ENCODE results near the gene OSGEPL1. TPM values are rescaled to one million over a fixed set of nuclear protein-coding genes. Genes with fewer than 3 reads are reported as not detected.

Gene OSGEPL1
- total and polyA plus RNA-seq, 2 of the 4 experiments (the other 2 are of a cell fraction) = 5.0 to 6.8 TPM

- Histone ChIP-seq H4K20me1 (ENCODE audit: insufficient read depth, low read length) (no peaks in the 10 kb centered on the region), H2AFZ (replicated peaks; ENCODE audit: low read length, poor library complexity) (no peak overlapping the region), H3K27ac (ENCODE audit: insufficient read depth, low read length) (no peak overlapping the region), H3K9me3 (ENCODE audit: control insufficient read depth, insufficient read depth, low read length) (no peaks in the 10 kb centered on the region), H4K91ac (ENCODE audit: insufficient read depth, low read depth, low read length) (no peak overlapping the region), H2AK5ac (ENCODE audit: low read depth, low read length) (no peak overlapping the region), H3K36me3 (ENCODE audit: control insufficient read depth, insufficient read depth, low read length) (peaks cover 20% of the 10 kb centered on the region), H3K4me3 (ENCODE audit: insufficient read depth, low read depth, low read length) (no peak overlapping the region), H3K14ac (replicated peaks; ENCODE audit: low read depth, low read length) (no peak overlapping the region), H4K5ac (ENCODE audit: low read depth, low read length) (no peak overlapping the region), H3K9me1 (ENCODE audit: insufficient read depth, low read length) (no peaks in the 10 kb centered on the region), H2BK5ac (ENCODE audit: low read depth, low read length, poor library complexity, severe bottlenecking) (no peak overlapping the region), H3K4me1 (ENCODE audit: control insufficient read depth, insufficient read depth, low read length) (no peaks in the 10 kb centered on the region), H3K23ac (ENCODE audit: low read depth, low read length) (no peak overlapping the region), H3K56ac (ENCODE audit: extremely low read depth, insufficient read depth, low read length) (no peak overlapping the region), H3K4ac (ENCODE audit: low read depth, low read length) (no peak overlapping the region), H2BK15ac (ENCODE audit: low read depth, low read length) (no peak overlapping the region), H3K27me3 (ENCODE audit: control insufficient read depth, insufficient read depth, low read length) (no peaks in the 10 kb centered on the region), H2BK120ac (ENCODE audit: low read depth, low read length) (no peak overlapping the region), H2AK9ac (replicated peaks; ENCODE audit: low read depth, low read length, poor library complexity) (no peak overlapping the region), H2BK20ac (ENCODE audit: low read depth, low read length) (no peak overlapping the region), H3K18ac (ENCODE audit: low read depth, low read length) (no peak overlapping the region), H3K4me2 (ENCODE audit: low read depth, low read length) (no peak overlapping the region), H3K79me1 (ENCODE audit: low read depth in 1 of 2, low read length in 2 of 2) (peaks cover 0 to 4% of the 10 kb centered on the region in 2 experiments; a peak in 1 of 4 replicates), H4K8ac (ENCODE audit: low read depth in 2 of 2, low read length in 2 of 2) (no peak overlapping the region), H3K9ac (ENCODE audit: low read depth, low read length) (no peak overlapping the region)
- WGBS, 2 experiments (ENCODE audit: extremely low coverage in 2 of 2, insufficient read length in 1 of 2) = no CpG with 5 or more reads among the region's 6 CpGs
- intact Hi-C loops (cut with micrococcal nuclease) (no loop called here), in situ Hi-C loops (cut with MboI; ENCODE audit: low sequenced_read_pairs) (no loop called here), dilution Hi-C loops (cut with HindIII; ENCODE audit: low sequenced_read_pairs, unreplicated experiment) (no loop called here)
- TF ChIP-seq RFX5 (IDR thresholded peaks at IDR 0.05; ENCODE audit: low read depth, low read length) = no peak
- TF ChIP-seq, protein P1, sequence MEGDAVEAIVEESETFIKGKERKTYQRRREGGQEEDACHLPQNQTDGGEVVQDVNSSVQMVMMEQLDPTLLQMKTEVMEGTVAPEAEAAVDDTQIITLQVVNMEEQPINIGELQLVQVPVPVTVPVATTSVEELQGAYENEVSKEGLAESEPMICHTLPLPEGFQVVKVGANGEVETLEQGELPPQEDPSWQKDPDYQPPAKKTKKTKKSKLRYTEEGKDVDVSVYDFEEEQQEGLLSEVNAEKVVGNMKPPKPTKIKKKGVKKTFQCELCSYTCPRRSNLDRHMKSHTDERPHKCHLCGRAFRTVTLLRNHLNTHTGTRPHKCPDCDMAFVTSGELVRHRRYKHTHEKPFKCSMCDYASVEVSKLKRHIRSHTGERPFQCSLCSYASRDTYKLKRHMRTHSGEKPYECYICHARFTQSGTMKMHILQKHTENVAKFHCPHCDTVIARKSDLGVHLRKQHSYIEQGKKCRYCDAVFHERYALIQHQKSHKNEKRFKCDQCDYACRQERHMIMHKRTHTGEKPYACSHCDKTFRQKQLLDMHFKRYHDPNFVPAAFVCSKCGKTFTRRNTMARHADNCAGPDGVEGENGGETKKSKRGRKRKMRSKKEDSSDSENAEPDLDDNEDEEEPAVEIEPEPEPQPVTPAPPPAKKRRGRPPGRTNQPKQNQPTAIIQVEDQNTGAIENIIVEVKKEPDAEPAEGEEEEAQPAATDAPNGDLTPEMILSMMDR (conservative IDR thresholded peaks at IDR 0.05; ENCODE audit: low read depth, low read length) = no peak
- ATAC-seq (ENCODE audit: low read depth) (no peak), DNase-seq (no peak)
- POLR2A ChIA-PET (ENCODE audit: unreplicated experiment) = no interaction called here
- CTCF ChIA-PET = no interaction called here
- no TSS peak for BruUV-seq (replicated peaks)
Measured at GRCh38 chr2:189770590-189771322, 8.2 kb upstream of the OSGEPL1 start.

Data from IMR-90 (cell line).